ENCODE data around the gene CHD6. TPM values are rescaled to one million over a fixed set of nuclear protein-coding genes. Genes with fewer than 3 reads are reported as not detected.

The CHD6 gene
- total and polyA plus RNA-seq, 4 donors: 3.3 to 23.4 (median 18.2) TPM

GRCh38 chr20:41412324-41413120, 205.7 kb downstream of the CHD6 start:
- H3K27ac ChIP-seq (ENCODE audit: low read depth in 1 of 2, low read length in 2 of 2): no peak overlapping the region
- DNase-seq (ENCODE audit: low spot score): no peak
- no peaks in the 10 kb centered on the region for H3K9me3 ChIP-seq (ENCODE audit: control insufficient read depth in 4 of 4, low read length in 3 of 4)
- H3K36me3 ChIP-seq (ENCODE audit: control insufficient read depth in 4 of 4, insufficient read depth in 3 of 4, low read depth in 1 of 4, low read length in 3 of 4): peaks cover 12 to 85% (median 54%) of the 10 kb centered on the region in 4 donors
- H3K27me3 ChIP-seq (ENCODE audit: control insufficient read depth in 4 of 4, insufficient read depth in 4 of 4, low read length in 3 of 4): no peaks in the 10 kb centered on the region
- 97% methylated on average over 12 of the region's 12 CpGs for WGBS
- no peak for TF ChIP-seq JUND (IDR thresholded peaks at IDR 0.05)
- no peak for TF ChIP-seq TAF1 (conservative IDR thresholded peaks at IDR 0.05)
- TF ChIP-seq ZBTB33 (IDR thresholded peaks at IDR 0.05): no peak
- no peak for TF ChIP-seq FOXA2 (IDR thresholded peaks at IDR 0.05)
- no peak for TF ChIP-seq GABPA (IDR thresholded peaks at IDR 0.05 in 1 of 2, conservative IDR thresholded peaks at IDR 0.05 in 1 of 2)
- no peak for TF ChIP-seq MAX (IDR thresholded peaks at IDR 0.05)
- TF ChIP-seq ATF3 (IDR thresholded peaks at IDR 0.05): no peak
- no peak for TF ChIP-seq CTCF (IDR thresholded peaks at IDR 0.05; ENCODE audit: low read depth, low read length, missing input control)
- TF ChIP-seq EGR1 (IDR thresholded peaks at IDR 0.05; ENCODE audit: low read depth in 2 of 2): no peak
- no peak for TF ChIP-seq FOXA1 (IDR thresholded peaks at IDR 0.05)
- no peak for TF ChIP-seq REST (IDR thresholded peaks at IDR 0.05)
- no peak for TF ChIP-seq SP1 (IDR thresholded peaks at IDR 0.05)
- TF ChIP-seq HNF4G (IDR thresholded peaks at IDR 0.05): no peak
- no peak for TF ChIP-seq YY1 (IDR thresholded peaks at IDR 0.05)
- no peak for TF ChIP-seq RAD21 (IDR thresholded peaks at IDR 0.05)
- no peaks in the 10 kb centered on the region for H3K4me1 ChIP-seq (ENCODE audit: control insufficient read depth in 4 of 4, insufficient read depth in 4 of 4, low read length in 3 of 4)
- H3K4me3 ChIP-seq (ENCODE audit: low read depth in 1 of 3, low read length in 3 of 3): no peak overlapping the region
- H3K9ac ChIP-seq (ENCODE audit: low read depth in 1 of 2, low read length in 2 of 2): no peak overlapping the region

All from liver (tissue), 9 donors.